ENCODE results near the gene KIF25. TPM values are rescaled to one million over a fixed set of nuclear protein-coding genes. Genes with fewer than 3 reads are reported as not detected.

KIF25 gene
- polyA plus RNA-seq, 2 of the 4 experiments (the other 2 are of a cell fraction), result 0.06 to 0.13 TPM

GRCh38 chr6:168028181-168028580 is 30.7 kb downstream of the KIF25 start:
- CTCF ChIA-PET, result no interaction called here
- no peak for TF ChIP-seq GATA3 (IDR thresholded peaks at IDR 0.05; ENCODE audit: borderline replicate concordance)
- TF ChIP-seq ZFP36 (IDR thresholded peaks at IDR 0.05; ENCODE audit: borderline replicate concordance, partially characterized antibody), result no peak
- no peak for TF ChIP-seq ZSCAN20 (CRISPR knock-in tag; IDR thresholded peaks at IDR 0.05)
- Histone ChIP-seq H3K9me3 (no peaks in the 10 kb centered on the region), H3K4me3 (no peak overlapping the region), H3K4me1 (peaks cover 7% of the 10 kb centered on the region; the same call in 2 of the 3 replicates), H3K4me2 (no peak overlapping the region), H3K27ac (no peak overlapping the region)
- POLR2A ChIA-PET, result no interaction called here
- WGBS (ENCODE audit: missing lambda C conversion rate), result 85% methylated on average over 9 of the region's 9 CpGs
- FAIRE-seq (no peak), ATAC-seq (no peak), DNase-seq (ENCODE audit: low read depth in 1 of 2, low spot score in 1 of 2) (no peak)

- Histone ChIP-seq H3K4me2 (no peak overlapping the region), H3K4me1 (no peaks in the 10 kb centered on the region), H3K9me3 (no peaks in the 10 kb centered on the region), H3K27ac (no peak overlapping the region), H3K4me3 (no peak overlapping the region)
- DNase-seq (ENCODE audit: low read depth in 1 of 2, low spot score in 1 of 2), result no peak
- ATAC-seq, result no peak
- TF ChIP-seq POLR2A (IDR thresholded peaks at IDR 0.05; ENCODE audit: low read length), result no peak
- no peak for TF ChIP-seq RNF2 (IDR thresholded peaks at IDR 0.05; ENCODE audit: borderline replicate concordance, low read depth)
- TF ChIP-seq ZC3H11A (IDR thresholded peaks at IDR 0.05), result no peak
- TF ChIP-seq HOXB5 (CRISPR knock-in tag; IDR thresholded peaks at IDR 0.05), result no peak
- TF ChIP-seq CEBPB (IDR thresholded peaks at IDR 0.05), result no peak
- no peak for TF ChIP-seq HOXB13 (CRISPR knock-in tag; IDR thresholded peaks at IDR 0.05; ENCODE audit: low read depth)
- no peak for TF ChIP-seq EP300 (IDR thresholded peaks at IDR 0.05)
- no peak for TF ChIP-seq POLR2AphosphoS2 (conservative IDR thresholded peaks at IDR 0.05; ENCODE audit: low read length)
- FAIRE-seq, result no peak
- ChIA-PET CTCF (no interaction called here), POLR2A (no interaction called here)
- 81% methylated on average over 14 of the region's 14 CpGs for WGBS (ENCODE audit: missing lambda C conversion rate)
These were observed 32.2 kb downstream of the KIF25 start for GRCh38 chr6:168029459-168030217.

- CTCF ChIA-PET, result no interaction called here
- POLR2A ChIA-PET, result no interaction called here
- Histone ChIP-seq H3K27ac (no peak overlapping the region), H3K4me1 (no peaks in the 10 kb centered on the region), H3K4me3 (no peak overlapping the region), H3K9me3 (no peaks in the 10 kb centered on the region), H3K4me2 (no peak overlapping the region)
- FAIRE-seq, result no peak
- WGBS (ENCODE audit: missing lambda C conversion rate), result 78% methylated on average over 5 of the region's 5 CpGs
- no peak for ATAC-seq
- DNase-seq (ENCODE audit: low read depth in 1 of 2, low spot score in 1 of 2), result no peak
- no peak for TF ChIP-seq ZC3H11A (IDR thresholded peaks at IDR 0.05)
- TF ChIP-seq TFCP2L1 (CRISPR knock-in tag; IDR thresholded peaks at IDR 0.05), result no peak
- no peak for TF ChIP-seq NR3C1 (IDR thresholded peaks at IDR 0.05)
- no peak for TF ChIP-seq RFX5 (IDR thresholded peaks at IDR 0.05)
- no peak for TF ChIP-seq HEYL (CRISPR knock-in tag; IDR thresholded peaks at IDR 0.05)
- no peak for TF ChIP-seq EP300 (IDR thresholded peaks at IDR 0.05)
These were observed 32.8 kb downstream of the KIF25 start for GRCh38 chr6:168030218-168030746.

- Histone ChIP-seq H3K27ac (no peak overlapping the region), H3K4me1 (peaks cover 1% of the 10 kb centered on the region; the same call in 1 of the 3 replicates), H3K4me3 (no peak overlapping the region), H3K4me2 (no peak overlapping the region), H3K9me3 (no peaks in the 10 kb centered on the region)
- DNase-seq (ENCODE audit: low read depth in 1 of 2, low spot score in 1 of 2) (no peak), FAIRE-seq (no peak), ATAC-seq (no peak)
- ChIA-PET POLR2A (no interaction called here), CTCF (no interaction called here)
- no peak for TF ChIP-seq MYC (IDR thresholded peaks at IDR 0.05; ENCODE audit: borderline replicate concordance, low read length)
- TF ChIP-seq ELK1 (IDR thresholded peaks at IDR 0.05; ENCODE audit: low read depth, low read length), result no peak
- no peak for TF ChIP-seq HDAC2 (IDR thresholded peaks at IDR 0.05)
- TF ChIP-seq CTCF (IDR thresholded peaks at IDR 0.05), result no peak
- TF ChIP-seq EP300 (IDR thresholded peaks at IDR 0.05), result no peak
- no peak for TF ChIP-seq NPAS2 (CRISPR knock-in tag; IDR thresholded peaks at IDR 0.05; ENCODE audit: borderline replicate concordance)
- TF ChIP-seq RARB (CRISPR knock-in tag; IDR thresholded peaks at IDR 0.05), result no peak
- TF ChIP-seq NFE2L2 (conservative IDR thresholded peaks at IDR 0.05; ENCODE audit: low read length), result no peak
- 100% methylated on average over 2 of the region's 2 CpGs for WGBS (ENCODE audit: missing lambda C conversion rate)
These were observed 33.4 kb downstream of the KIF25 start for GRCh38 chr6:168030908-168031307.

Data from A549 (cell line).